ENCODE data around the gene RNF103. TPM values are rescaled to one million over a fixed set of nuclear protein-coding genes. Genes with fewer than 3 reads are reported as not detected.

RNF103 gene
- total and polyA plus RNA-seq, 2 of the 13 experiments (the other 11 are each of a cell fraction or from before 2014, with no cell fraction given): 19.8 to 21.1 TPM

GRCh38 chr2:86623494-86624266 lies at the start of gene RNF103 (continued):
- no peak for TF ChIP-seq RBAK (CRISPR knock-in tag; IDR thresholded peaks at IDR 0.05)
- TF ChIP-seq, protein P1, sequence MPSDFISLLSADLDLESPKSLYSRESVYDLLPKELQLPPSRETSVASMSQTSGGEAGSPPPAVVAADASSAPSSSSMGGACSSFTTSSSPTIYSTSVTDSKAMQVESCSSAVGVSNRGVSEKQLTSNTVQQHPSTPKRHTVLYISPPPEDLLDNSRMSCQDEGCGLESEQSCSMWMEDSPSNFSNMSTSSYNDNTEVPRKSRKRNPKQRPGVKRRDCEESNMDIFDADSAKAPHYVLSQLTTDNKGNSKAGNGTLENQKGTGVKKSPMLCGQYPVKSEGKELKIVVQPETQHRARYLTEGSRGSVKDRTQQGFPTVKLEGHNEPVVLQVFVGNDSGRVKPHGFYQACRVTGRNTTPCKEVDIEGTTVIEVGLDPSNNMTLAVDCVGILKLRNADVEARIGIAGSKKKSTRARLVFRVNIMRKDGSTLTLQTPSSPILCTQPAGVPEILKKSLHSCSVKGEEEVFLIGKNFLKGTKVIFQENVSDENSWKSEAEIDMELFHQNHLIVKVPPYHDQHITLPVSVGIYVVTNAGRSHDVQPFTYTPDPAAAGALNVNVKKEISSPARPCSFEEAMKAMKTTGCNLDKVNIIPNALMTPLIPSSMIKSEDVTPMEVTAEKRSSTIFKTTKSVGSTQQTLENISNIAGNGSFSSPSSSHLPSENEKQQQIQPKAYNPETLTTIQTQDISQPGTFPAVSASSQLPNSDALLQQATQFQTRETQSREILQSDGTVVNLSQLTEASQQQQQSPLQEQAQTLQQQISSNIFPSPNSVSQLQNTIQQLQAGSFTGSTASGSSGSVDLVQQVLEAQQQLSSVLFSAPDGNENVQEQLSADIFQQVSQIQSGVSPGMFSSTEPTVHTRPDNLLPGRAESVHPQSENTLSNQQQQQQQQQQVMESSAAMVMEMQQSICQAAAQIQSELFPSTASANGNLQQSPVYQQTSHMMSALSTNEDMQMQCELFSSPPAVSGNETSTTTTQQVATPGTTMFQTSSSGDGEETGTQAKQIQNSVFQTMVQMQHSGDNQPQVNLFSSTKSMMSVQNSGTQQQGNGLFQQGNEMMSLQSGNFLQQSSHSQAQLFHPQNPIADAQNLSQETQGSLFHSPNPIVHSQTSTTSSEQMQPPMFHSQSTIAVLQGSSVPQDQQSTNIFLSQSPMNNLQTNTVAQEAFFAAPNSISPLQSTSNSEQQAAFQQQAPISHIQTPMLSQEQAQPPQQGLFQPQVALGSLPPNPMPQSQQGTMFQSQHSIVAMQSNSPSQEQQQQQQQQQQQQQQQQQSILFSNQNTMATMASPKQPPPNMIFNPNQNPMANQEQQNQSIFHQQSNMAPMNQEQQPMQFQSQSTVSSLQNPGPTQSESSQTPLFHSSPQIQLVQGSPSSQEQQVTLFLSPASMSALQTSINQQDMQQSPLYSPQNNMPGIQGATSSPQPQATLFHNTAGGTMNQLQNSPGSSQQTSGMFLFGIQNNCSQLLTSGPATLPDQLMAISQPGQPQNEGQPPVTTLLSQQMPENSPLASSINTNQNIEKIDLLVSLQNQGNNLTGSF (CRISPR knock-in tag; IDR thresholded peaks at IDR 0.05): peak; percentile 40
- no peak for TF ChIP-seq RBM22 (optimal IDR thresholded peaks at IDR 0.05; ENCODE audit: low read length)
- peak; percentile 93 for TF ChIP-seq ZFX (CRISPR knock-in tag; IDR thresholded peaks at IDR 0.05; ENCODE audit: low read depth)
- no peak for TF ChIP-seq RFX1 (IDR thresholded peaks at IDR 0.05)
- TF ChIP-seq ZNF672 (CRISPR knock-in tag; IDR thresholded peaks at IDR 0.05): no peak
- TF ChIP-seq ZNF451 (CRISPR knock-in tag; IDR thresholded peaks at IDR 0.05): peak; percentile 55
- no peak; the same call in 1 of the 2 replicates for TF ChIP-seq PPARG (CRISPR knock-in tag; conservative IDR thresholded peaks at IDR 0.05)
- 0 out of 2 replicates have a peak, but pooled peaks have one; percentile 28 for TF ChIP-seq ELF4 (CRISPR knock-in tag; IDR thresholded peaks at IDR 0.05; ENCODE audit: borderline replicate concordance)
- no peak for TF ChIP-seq ZBTB49 (CRISPR knock-in tag; IDR thresholded peaks at IDR 0.05; ENCODE audit: borderline replicate concordance)
- TF ChIP-seq, protein P2, sequence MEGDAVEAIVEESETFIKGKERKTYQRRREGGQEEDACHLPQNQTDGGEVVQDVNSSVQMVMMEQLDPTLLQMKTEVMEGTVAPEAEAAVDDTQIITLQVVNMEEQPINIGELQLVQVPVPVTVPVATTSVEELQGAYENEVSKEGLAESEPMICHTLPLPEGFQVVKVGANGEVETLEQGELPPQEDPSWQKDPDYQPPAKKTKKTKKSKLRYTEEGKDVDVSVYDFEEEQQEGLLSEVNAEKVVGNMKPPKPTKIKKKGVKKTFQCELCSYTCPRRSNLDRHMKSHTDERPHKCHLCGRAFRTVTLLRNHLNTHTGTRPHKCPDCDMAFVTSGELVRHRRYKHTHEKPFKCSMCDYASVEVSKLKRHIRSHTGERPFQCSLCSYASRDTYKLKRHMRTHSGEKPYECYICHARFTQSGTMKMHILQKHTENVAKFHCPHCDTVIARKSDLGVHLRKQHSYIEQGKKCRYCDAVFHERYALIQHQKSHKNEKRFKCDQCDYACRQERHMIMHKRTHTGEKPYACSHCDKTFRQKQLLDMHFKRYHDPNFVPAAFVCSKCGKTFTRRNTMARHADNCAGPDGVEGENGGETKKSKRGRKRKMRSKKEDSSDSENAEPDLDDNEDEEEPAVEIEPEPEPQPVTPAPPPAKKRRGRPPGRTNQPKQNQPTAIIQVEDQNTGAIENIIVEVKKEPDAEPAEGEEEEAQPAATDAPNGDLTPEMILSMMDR (CRISPR knock-in tag; IDR thresholded peaks at IDR 0.05): peak; percentile 15; the same call in 1 of the 2 replicates
- peak; percentile 76 for TF ChIP-seq TBX2 (CRISPR knock-in tag; IDR thresholded peaks at IDR 0.05; ENCODE audit: borderline replicate concordance)
- TF ChIP-seq YEATS2 (CRISPR knock-in tag; IDR thresholded peaks at IDR 0.05; ENCODE audit: borderline replicate concordance): peak; percentile 76; the same call in 1 of the 2 replicates
- TF ChIP-seq ZNF264 (CRISPR knock-in tag; IDR thresholded peaks at IDR 0.05): peak; percentile 95
- TF ChIP-seq SMAD3 (CRISPR knock-in tag; IDR thresholded peaks at IDR 0.05): peak; percentile 83
- peak; percentile 84 for TF ChIP-seq BRD4 (CRISPR knock-in tag; IDR thresholded peaks at IDR 0.05)
- TF ChIP-seq XRCC5 (optimal IDR thresholded peaks at IDR 0.05; ENCODE audit: low read length): peak; percentile 64
- peak; percentile 85; the same call in 1 of the 2 replicates for TF ChIP-seq POGZ (CRISPR knock-in tag; IDR thresholded peaks at IDR 0.05)

All from HepG2 (cell line).